Measurements from ENCODE around the gene MOCOS. TPM values are rescaled to one million over a fixed set of nuclear protein-coding genes. Genes with fewer than 3 reads are reported as not detected.
A peak's percentile ranks its signal among the peaks of the same experiment; 100 is the strongest.

The MOCOS gene
- total and polyA plus RNA-seq, 2 donors = 0.19 to 2.5 TPM

- peaks cover 0 to 22% of the 10 kb centered on the region in 2 donors for H3K27me3 ChIP-seq (ENCODE audit: control insufficient read depth in 2 of 2, insufficient read depth in 1 of 2, low read length in 1 of 2)
- no peaks in the 10 kb centered on the region for H3K36me3 ChIP-seq (ENCODE audit: control insufficient read depth in 2 of 2, insufficient read depth in 2 of 2, low read length in 1 of 2)
- H3K9me3 ChIP-seq (ENCODE audit: control insufficient read depth in 2 of 2, insufficient read depth in 1 of 2, low read length in 1 of 2) = no peaks in the 10 kb centered on the region
- 76% methylated on average over 7 of the region's 7 CpGs for WGBS
- H3K4me1 ChIP-seq (ENCODE audit: control insufficient read depth in 2 of 2, insufficient read depth in 2 of 2, low read length in 2 of 2) = no peaks in the 10 kb centered on the region
- H3K4me3 ChIP-seq (ENCODE audit: low read length in 2 of 2) = no peak overlapping the region
- no peak for DNase-seq (ENCODE audit: low read depth in 6 of 9, low spot score in 9 of 9)
- peak overlapping the region in 1 of 2 donors; percentile 53 for H3K27ac ChIP-seq (ENCODE audit: low read depth in 1 of 2, low read length in 1 of 2)
Measured at GRCh38 chr18:36308711-36309435, 121.6 kb downstream of the MOCOS start.

GRCh38 chr18:36309436-36310391 is 122.4 kb downstream of the MOCOS start:
- WGBS = 76% methylated on average over 11 of the region's 11 CpGs
- Histone ChIP-seq H3K4me1 (ENCODE audit: control insufficient read depth in 2 of 2, insufficient read depth in 2 of 2, low read length in 2 of 2) (no peaks in the 10 kb centered on the region), H3K4me3 (ENCODE audit: low read length in 2 of 2) (no peak overlapping the region), H3K27me3 (ENCODE audit: control insufficient read depth in 2 of 2, insufficient read depth in 1 of 2, low read length in 1 of 2) (peaks cover 0 to 22% of the 10 kb centered on the region in 2 donors), H3K9me3 (ENCODE audit: control insufficient read depth in 2 of 2, insufficient read depth in 1 of 2, low read length in 1 of 2) (no peaks in the 10 kb centered on the region), H3K36me3 (ENCODE audit: control insufficient read depth in 2 of 2, insufficient read depth in 2 of 2, low read length in 1 of 2) (no peaks in the 10 kb centered on the region), H3K27ac (ENCODE audit: low read depth in 1 of 2, low read length in 1 of 2) (peak overlapping the region in 1 of 2 donors; percentile 25)
- DNase-seq (ENCODE audit: low read depth in 6 of 9, low spot score in 9 of 9) = no peak

- no peaks in the 10 kb centered on the region for H3K36me3 ChIP-seq (ENCODE audit: control insufficient read depth in 2 of 2, insufficient read depth in 2 of 2, low read length in 1 of 2)
- 86% methylated on average over 5 of the region's 5 CpGs for WGBS
- H3K27me3 ChIP-seq (ENCODE audit: control insufficient read depth in 2 of 2, insufficient read depth in 1 of 2, low read length in 1 of 2) = peaks cover 0 to 16% of the 10 kb centered on the region in 2 donors
- H3K4me1 ChIP-seq (ENCODE audit: control insufficient read depth in 2 of 2, insufficient read depth in 2 of 2, low read length in 2 of 2) = no peaks in the 10 kb centered on the region
- no peak overlapping the region for H3K4me3 ChIP-seq (ENCODE audit: low read length in 2 of 2)
- no peaks in the 10 kb centered on the region for H3K9me3 ChIP-seq (ENCODE audit: control insufficient read depth in 2 of 2, insufficient read depth in 1 of 2, low read length in 1 of 2)
- no peak overlapping the region for H3K27ac ChIP-seq (ENCODE audit: low read depth in 1 of 2, low read length in 1 of 2)
- DNase-seq (ENCODE audit: low read depth in 6 of 9, low spot score in 9 of 9) = no peak
Measured at GRCh38 chr18:36311026-36311570, 123.8 kb downstream of the MOCOS start.

- Histone ChIP-seq H3K27me3 (ENCODE audit: control insufficient read depth in 2 of 2, insufficient read depth in 1 of 2, low read length in 1 of 2) (peaks cover 0 to 15% of the 10 kb centered on the region in 2 donors), H3K36me3 (ENCODE audit: control insufficient read depth in 2 of 2, insufficient read depth in 2 of 2, low read length in 1 of 2) (no peaks in the 10 kb centered on the region), H3K27ac (ENCODE audit: low read depth in 1 of 2, low read length in 1 of 2) (no peak overlapping the region), H3K4me1 (ENCODE audit: control insufficient read depth in 2 of 2, insufficient read depth in 2 of 2, low read length in 2 of 2) (no peaks in the 10 kb centered on the region), H3K9me3 (ENCODE audit: control insufficient read depth in 2 of 2, insufficient read depth in 1 of 2, low read length in 1 of 2) (no peaks in the 10 kb centered on the region), H3K4me3 (ENCODE audit: low read length in 2 of 2) (no peak overlapping the region)
- 91% methylated on average over 2 of the region's 2 CpGs for WGBS
- DNase-seq (ENCODE audit: low read depth in 6 of 9, low spot score in 9 of 9) = no peak
Measured at GRCh38 chr18:36312806-36313395, 125.6 kb downstream of the MOCOS start.

GRCh38 chr18:36314098-36314497 is 126.8 kb downstream of the MOCOS start:
- no peak overlapping the region for H3K27ac ChIP-seq (ENCODE audit: low read depth in 1 of 2, low read length in 1 of 2)
- no peak overlapping the region for H3K4me3 ChIP-seq (ENCODE audit: low read length in 2 of 2)
- H3K9me3 ChIP-seq (ENCODE audit: control insufficient read depth in 2 of 2, insufficient read depth in 1 of 2, low read length in 1 of 2) = no peaks in the 10 kb centered on the region
- WGBS = 91% methylated on average over 4 of the region's 4 CpGs
- no peak for DNase-seq (ENCODE audit: low read depth in 6 of 9, low spot score in 9 of 9)
- no peaks in the 10 kb centered on the region for H3K36me3 ChIP-seq (ENCODE audit: control insufficient read depth in 2 of 2, insufficient read depth in 2 of 2, low read length in 1 of 2)
- peaks cover 0 to 11% of the 10 kb centered on the region in 2 donors for H3K27me3 ChIP-seq (ENCODE audit: control insufficient read depth in 2 of 2, insufficient read depth in 1 of 2, low read length in 1 of 2)
- H3K4me1 ChIP-seq (ENCODE audit: control insufficient read depth in 2 of 2, insufficient read depth in 2 of 2, low read length in 2 of 2) = no peaks in the 10 kb centered on the region

GRCh38 chr18:36314754-36315153 is 127.5 kb downstream of the MOCOS start:
- no peaks in the 10 kb centered on the region for H3K9me3 ChIP-seq (ENCODE audit: control insufficient read depth in 2 of 2, insufficient read depth in 1 of 2, low read length in 1 of 2)
- H3K36me3 ChIP-seq (ENCODE audit: control insufficient read depth in 2 of 2, insufficient read depth in 2 of 2, low read length in 1 of 2) = no peaks in the 10 kb centered on the region
- no peaks in the 10 kb centered on the region for H3K4me1 ChIP-seq (ENCODE audit: control insufficient read depth in 2 of 2, insufficient read depth in 2 of 2, low read length in 2 of 2)
- DNase-seq (ENCODE audit: low read depth in 6 of 9, low spot score in 9 of 9) = no peak
- WGBS = 73% methylated on average over 4 of the region's 4 CpGs
- H3K27ac ChIP-seq (ENCODE audit: low read depth in 1 of 2, low read length in 1 of 2) = no peak overlapping the region
- peaks cover 0 to 4% of the 10 kb centered on the region in 2 donors for H3K27me3 ChIP-seq (ENCODE audit: control insufficient read depth in 2 of 2, insufficient read depth in 1 of 2, low read length in 1 of 2)
- H3K4me3 ChIP-seq (ENCODE audit: low read length in 2 of 2) = no peak overlapping the region

- Histone ChIP-seq H3K27me3 (ENCODE audit: control insufficient read depth in 2 of 2, insufficient read depth in 1 of 2, low read length in 1 of 2) (peaks cover 0 to 3% of the 10 kb centered on the region in 2 donors), H3K36me3 (ENCODE audit: control insufficient read depth in 2 of 2, insufficient read depth in 2 of 2, low read length in 1 of 2) (no peaks in the 10 kb centered on the region), H3K9me3 (ENCODE audit: control insufficient read depth in 2 of 2, insufficient read depth in 1 of 2, low read length in 1 of 2) (no peaks in the 10 kb centered on the region), H3K4me3 (ENCODE audit: low read length in 2 of 2) (no peak overlapping the region), H3K4me1 (ENCODE audit: control insufficient read depth in 2 of 2, insufficient read depth in 2 of 2, low read length in 2 of 2) (no peaks in the 10 kb centered on the region), H3K27ac (ENCODE audit: low read depth in 1 of 2, low read length in 1 of 2) (no peak overlapping the region)
- no peak for DNase-seq (ENCODE audit: low read depth in 6 of 9, low spot score in 9 of 9)
- 91% methylated on average over 10 of the region's 10 CpGs for WGBS
Measured at GRCh38 chr18:36315736-36316135, 128.4 kb downstream of the MOCOS start.

GRCh38 chr18:36316246-36316645 is 128.9 kb downstream of the MOCOS start:
- peaks cover 0 to 3% of the 10 kb centered on the region in 2 donors for H3K27me3 ChIP-seq (ENCODE audit: control insufficient read depth in 2 of 2, insufficient read depth in 1 of 2, low read length in 1 of 2)
- WGBS = 93% methylated on average over 2 of the region's 2 CpGs
- no peaks in the 10 kb centered on the region for H3K4me1 ChIP-seq (ENCODE audit: control insufficient read depth in 2 of 2, insufficient read depth in 2 of 2, low read length in 2 of 2)
- no peak overlapping the region for H3K4me3 ChIP-seq (ENCODE audit: low read length in 2 of 2)
- H3K36me3 ChIP-seq (ENCODE audit: control insufficient read depth in 2 of 2, insufficient read depth in 2 of 2, low read length in 1 of 2) = no peaks in the 10 kb centered on the region
- H3K9me3 ChIP-seq (ENCODE audit: control insufficient read depth in 2 of 2, insufficient read depth in 1 of 2, low read length in 1 of 2) = no peaks in the 10 kb centered on the region
- no peak overlapping the region for H3K27ac ChIP-seq (ENCODE audit: low read depth in 1 of 2, low read length in 1 of 2)
- no peak for DNase-seq (ENCODE audit: low read depth in 6 of 9, low spot score in 9 of 9)
